ENCODE data around the gene SMIM36. TPM values are rescaled to one million over a fixed set of nuclear protein-coding genes. Genes with fewer than 3 reads are reported as not detected.
"Not testable (repeated sequence)": the region's sequence is repeated elsewhere in the genome, so short reads cannot be mapped to it uniquely, and the experiment has no call there.

The SMIM36 gene
- under 0.01 TPM for total RNA-seq

DNA sequence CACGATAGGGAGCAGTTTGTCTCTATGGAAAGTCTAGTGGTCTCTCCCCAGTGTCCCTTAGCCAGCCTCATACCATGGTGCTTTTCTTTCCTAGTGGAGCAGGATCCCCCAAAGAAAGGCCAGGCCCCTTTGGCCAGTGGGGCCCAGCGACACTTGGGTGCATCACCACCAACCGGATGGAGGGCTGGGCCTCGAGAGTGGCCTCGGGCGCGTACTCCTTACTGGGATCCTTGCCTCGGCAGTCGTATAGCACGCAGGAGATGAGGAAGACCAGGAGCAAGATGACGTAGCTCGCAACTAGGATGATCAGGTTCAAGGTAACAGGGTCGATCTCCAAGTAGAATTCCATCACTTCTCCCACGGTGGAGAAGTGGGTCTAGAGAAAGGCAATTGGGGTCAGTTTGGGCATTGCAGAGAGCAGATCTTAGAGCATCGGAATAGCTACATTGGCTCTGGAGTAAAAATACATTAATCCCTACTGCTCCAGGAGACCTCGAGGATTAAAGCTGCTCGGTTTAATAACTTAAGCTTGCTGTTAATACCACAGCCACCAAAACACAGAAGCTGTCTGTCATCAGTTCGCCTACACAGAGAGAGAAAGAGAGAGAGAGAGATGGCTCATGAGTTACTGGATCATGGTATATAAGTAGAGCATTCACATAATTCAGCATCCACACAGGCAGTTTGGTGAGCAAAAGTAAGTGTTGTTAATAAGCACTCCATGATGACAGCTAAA lies at the start of gene SMIM36:
TSS of gene SMIM36 (minus strand) at position 467 of the 736 bp plus-strand sequence.
- DNase-seq (ENCODE audit: low read depth in 2 of 3, low spot score in 2 of 3) = no peak

DNA sequence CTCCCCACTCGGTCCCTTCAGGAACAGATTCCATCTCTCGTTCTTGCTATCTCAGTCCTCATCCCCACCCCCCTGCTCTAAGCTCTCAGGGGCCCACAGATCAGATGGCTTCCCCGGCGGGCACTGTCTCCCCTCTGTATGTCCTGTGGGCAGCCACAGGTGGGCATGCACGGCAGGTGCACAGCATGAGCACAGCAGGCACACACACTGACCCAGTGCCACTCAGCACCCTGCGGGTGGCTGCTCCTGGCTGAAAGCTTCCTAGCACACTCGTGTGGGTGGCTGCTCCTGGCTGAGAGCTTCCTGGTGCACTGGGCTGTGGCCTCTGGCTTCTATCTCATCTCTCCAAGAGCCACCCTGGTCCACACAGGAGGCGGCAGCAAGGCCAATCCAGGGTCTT lies 44.5 kb upstream of the SMIM36 start:
- DNase-seq (ENCODE audit: low read depth in 2 of 3, low spot score in 2 of 3) = no peak

DNA sequence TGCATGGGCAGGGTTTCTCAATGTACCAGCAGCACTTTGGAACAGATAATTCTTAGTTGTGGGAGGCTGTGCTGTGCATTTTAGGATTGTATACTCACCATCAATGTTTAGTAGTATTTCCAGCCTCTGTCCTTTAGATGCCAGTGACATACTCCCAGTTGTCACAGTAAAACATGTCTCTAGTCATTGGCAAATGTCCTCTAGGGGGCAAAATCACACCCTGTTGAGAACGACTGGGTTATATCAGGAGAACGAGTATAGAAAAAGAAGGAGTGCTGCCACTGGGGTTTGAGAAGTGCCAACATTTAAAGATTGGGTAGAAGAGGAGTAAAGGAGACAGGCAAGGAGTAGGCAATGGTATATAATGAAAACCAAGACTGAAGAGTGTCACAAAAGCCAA lies 37.9 kb upstream of the SMIM36 start:
- DNase-seq (ENCODE audit: low read depth in 2 of 3, low spot score in 2 of 3) = no peak

DNA sequence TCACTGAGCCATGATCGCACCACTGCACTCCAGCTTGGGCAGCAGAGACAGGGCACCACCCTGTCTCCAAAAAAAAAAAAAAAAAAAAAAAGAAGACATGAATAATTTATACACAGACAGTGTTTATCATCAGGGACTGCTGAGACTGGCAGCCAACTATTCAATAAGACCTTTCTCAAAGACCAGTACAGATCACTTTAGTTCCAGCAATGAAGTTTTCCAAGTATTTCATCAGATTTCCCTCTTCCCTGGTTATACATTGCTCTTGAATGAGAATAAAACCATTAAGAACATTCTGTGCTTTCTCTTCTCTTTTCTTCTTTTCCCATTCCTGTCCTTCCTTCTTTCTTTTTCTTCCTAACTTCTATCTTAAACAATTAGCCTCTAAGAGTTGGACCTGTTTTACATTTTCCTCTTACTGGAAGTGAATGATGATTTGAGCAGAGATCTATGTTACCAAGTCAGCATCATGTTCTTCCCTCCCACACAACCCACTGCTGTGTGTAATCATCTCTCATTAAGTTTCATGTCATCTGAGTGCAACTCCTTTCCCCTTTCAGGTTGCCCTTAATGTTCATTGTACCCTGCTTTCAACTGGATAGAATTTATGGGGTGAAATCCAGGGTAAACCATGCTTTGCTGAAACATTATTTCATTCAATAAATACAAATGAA lies 35.9 kb upstream of the SMIM36 start:
- no peak for DNase-seq (ENCODE audit: low read depth in 2 of 3, low spot score in 2 of 3)

DNA sequence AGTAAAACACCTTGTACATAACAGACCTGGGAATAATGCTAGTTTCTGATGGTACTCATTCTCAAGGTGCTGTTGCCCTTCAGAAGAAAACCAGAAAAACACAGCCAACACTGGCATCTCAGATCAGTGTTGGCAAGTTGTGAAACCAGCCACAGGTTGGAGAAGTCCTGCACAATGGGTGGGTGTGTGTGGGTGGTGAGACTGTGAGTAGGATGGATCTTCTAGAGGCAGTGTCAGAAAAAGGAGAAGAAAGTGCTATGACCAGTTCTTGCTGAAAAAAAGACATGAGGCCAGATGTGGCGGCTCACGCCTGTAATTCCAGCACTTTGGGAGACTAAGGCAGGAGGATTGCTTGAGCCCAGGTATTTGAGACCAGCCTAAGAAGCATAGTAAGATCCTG lies 35.2 kb upstream of the SMIM36 start:
- no peak for DNase-seq (ENCODE audit: low read depth in 2 of 3, low spot score in 2 of 3)

DNA sequence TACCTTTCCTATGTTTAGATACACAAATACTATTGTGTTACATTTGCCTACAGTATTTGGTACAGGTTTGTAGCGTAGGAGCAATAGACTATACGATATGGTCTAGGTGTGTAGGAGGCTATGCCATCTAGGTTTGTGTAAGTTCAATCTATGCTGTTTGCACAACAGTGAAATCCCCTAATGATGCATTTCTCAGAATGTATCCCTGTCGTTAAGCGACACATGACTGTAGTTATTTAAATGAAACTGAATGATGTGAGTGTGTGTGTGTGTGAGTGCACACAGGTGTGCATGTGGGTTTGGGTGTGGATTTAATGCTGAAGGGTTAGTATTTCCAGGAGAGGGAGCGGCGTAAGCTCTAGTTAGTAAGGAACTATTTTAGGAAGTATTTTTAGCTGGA lies 34.6 kb upstream of the SMIM36 start:
- DNase-seq (ENCODE audit: low read depth in 2 of 3, low spot score in 2 of 3) = no peak

DNA sequence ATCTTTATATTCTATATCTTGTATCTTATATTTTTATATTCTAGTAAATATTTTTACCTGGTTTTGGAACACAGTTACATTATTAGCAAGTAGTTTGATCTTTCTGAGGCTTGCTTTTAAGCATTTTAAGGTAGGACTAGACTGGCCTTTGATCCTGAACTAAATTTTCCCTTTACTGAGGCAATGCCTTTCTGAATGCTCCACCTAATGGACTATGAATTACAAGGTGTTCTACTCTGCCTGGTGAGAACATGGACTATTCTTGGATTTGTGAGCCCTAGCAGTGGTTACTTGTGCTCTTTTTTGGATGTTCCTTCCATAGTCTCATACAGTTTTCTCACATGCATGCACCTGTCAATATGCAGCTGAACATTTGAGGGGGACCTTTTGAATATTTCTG lies 32.5 kb upstream of the SMIM36 start:
- DNase-seq (ENCODE audit: low read depth in 2 of 3, low spot score in 2 of 3) = no peak

DNA sequence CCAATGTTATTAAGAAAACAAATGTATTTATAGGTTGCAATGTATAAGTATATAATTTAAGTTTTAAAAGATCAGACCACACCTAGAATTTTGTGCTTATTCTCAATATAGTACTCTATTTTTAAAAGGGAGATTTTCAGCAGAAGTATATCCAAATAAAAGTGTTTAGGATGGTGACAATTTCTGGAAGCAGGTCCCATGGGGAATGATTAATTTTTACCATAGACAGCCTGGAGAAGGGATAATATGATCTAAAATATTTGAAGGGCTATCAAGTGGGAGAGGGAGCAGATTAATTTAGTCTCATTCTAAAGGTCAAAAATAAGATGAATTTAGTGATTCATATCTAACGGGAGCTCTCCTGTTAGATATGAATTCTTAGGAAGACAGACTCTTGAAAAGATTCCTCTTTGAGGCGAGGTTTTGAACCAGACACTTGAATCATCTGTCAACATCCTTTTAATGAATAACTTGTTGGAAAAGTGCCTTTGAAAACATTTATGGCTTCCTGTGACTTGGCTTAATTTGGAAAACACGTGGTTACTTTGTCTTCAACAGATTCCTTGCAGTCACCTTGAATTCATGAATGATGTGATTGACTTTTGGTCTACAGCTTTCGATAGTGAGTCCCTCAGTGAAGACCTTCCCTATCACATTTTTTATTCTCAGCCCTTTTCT lies 29.3 kb upstream of the SMIM36 start:
- DNase-seq (ENCODE audit: low read depth in 2 of 3, low spot score in 2 of 3) = no peak

DNA sequence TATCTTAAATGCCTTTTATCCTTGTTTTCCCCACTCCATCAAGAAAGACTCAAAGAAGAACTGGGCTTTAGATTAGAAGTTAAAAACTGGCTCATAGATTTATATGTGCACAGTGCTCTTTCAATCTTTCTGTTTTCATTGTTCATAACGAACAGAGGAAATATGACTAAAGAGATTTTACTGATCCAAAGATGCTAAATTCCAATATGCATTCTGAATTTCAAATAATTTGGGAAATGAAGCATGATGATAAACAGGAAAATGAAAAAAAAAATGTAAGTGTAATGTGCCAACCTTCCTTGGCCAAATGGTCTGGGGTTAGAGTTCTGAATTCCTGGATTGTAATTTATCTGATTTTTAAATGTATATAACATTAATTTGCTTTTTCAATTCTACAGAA lies 25.0 kb upstream of the SMIM36 start:
- no peak for DNase-seq (ENCODE audit: low read depth in 2 of 3, low spot score in 2 of 3)

DNA sequence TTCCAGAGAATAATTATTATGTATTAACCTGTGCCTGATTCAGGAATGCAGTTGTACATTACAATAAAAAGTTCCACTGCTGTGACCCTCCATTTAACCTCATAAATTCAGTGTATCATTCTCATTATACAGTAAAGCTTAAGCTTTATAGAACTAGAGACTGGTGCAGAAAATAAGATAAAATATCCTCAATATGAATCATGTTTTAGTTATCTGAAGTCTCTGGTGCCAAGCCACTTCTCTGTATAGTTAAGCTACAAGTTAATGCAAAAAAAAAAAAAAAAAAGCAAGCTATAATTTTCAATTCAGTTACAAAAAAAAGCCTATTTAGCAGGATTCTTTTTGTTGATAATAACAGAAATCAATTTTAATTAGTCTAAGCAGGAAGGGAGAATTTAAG lies 22.4 kb upstream of the SMIM36 start:
- DNase-seq (ENCODE audit: low read depth in 2 of 3, low spot score in 2 of 3) = no peak

DNA sequence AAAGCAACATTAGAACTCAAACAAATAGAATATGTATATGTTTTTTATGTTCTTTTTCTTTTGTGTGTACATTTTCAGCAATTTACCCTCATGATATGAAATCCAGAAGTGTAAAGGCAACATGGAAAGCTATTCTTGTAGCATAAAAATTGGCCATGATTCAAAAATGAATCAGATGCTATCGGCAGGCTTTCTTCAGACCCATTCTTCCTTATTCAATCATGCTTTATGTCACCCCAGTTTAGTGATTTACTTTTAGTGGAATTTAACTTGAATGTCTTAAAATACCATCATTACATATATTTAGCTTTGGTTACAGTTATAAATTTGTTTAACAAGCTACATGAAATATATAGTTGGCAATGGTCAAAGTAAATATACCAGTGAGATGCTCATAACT lies 21.4 kb upstream of the SMIM36 start:
- DNase-seq (ENCODE audit: low read depth in 2 of 3, low spot score in 2 of 3) = no peak

DNA sequence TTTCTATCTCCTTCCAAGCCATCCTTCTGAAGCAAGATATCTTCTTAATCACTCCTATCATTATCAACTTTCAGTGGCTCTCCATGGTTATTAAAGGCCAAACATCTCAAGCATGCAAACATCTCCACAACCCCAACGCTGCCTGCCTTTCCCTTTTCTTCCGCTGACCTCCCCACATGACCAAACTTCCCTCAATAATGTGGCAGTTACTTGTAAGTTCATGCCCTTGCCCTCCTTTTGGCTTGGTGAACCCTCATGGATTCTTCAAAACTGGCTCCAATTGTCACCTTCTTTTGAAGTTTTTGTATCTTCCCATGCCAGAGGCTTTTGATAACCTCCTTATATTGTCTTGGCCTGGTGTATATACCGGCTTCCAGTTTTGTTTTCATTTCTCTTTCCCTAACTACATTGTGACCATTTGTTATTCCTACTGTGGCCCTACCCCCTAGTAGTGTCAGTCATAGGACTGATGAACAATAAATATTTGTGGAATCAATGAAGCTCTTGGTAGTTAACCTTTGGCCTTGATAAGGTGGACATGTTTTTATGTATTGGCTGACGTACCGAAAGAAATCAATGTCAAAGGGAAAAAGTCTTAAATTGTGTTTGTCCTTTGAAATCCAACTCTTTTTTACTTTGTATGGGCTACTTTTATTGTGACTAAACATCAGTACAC lies 19.9 kb upstream of the SMIM36 start:
- no peak for DNase-seq (ENCODE audit: low read depth in 2 of 3, low spot score in 2 of 3)

DNA sequence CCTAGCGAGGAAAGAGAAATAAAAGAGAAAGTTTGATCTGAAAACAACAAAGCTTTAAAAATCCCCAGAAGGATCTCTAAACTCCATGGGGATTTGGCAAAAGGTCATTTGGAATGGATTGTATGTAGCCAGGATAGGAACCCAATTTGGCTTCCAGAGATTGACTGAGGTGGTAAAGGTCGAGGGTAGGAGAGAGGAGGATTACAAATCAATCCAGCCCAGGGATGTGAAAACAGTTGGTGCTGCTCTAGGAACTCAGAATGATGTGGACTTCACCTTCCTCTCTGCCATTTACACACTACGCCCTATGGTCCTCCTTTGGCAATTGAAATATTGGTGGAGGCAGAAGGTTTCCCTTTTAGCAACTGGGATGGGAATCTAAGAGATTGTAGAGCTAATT lies 18.8 kb upstream of the SMIM36 start:
- DNase-seq (ENCODE audit: low read depth in 2 of 3, low spot score in 2 of 3) = no peak

DNA sequence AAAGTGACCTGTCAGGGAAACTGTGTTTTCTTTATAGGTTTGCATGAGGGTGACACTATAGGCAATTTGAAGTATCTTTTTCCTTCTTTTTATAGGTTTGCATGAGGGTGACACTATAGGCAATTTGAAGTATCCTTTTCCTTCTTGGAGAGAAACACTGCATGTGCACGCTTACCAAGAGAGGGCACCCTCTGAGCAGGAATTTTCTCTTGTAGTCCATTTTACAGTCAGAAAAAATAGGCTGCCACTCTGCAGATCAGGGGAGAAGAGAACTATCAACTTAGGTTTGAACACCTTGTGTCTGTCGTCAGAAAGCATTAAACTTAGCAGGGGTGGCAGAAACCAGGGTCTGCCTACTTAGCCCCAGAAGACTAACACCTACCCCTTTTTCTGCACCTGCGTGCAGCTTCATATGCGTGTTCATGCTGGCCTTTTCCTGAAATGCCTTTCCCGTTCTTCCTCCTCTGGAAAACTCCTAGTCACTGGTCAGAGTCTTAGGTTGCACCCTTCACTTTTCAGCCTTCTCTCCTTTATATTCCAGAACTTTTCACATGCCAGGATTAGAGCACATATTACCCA lies 16.4 kb upstream of the SMIM36 start:
- DNase-seq (ENCODE audit: low read depth in 2 of 3, low spot score in 2 of 3) = peak in 2 of 3 donors; percentile 31 to 65

DNA sequence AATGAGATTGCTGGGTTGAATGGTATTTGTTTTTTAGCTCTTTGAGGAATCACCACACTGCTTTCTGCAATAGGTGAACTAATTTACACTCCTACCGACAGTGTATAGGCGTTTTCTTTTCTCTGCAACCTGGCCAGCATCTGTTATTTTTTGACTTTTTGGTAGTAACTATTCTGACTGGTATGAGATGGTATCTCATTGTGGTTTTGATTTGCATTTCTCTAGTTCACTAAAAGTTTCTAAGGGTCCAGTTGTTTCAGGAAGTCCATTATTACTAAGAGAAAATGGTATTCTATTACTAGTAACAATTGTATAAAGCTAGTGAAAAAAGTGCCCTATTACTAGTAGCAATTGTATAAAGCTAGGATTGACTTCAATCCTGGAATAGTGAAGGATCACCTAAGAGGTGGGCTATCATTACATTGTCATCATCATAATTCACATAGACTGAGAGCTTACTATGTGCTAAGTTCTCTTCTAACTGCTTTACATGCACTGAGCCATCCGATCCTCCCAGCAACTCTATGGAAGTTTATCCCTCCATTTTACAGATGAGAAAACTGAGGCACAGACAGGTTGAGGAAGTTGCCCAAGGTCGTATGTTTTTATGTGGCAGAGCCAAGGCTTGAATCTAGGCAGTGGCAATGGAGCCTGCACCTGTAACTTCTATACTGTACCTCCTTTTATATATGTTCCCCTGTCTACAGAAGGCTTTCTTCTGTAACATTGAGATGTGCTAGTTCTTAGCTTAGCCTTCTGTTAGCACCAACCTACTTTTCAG lies 13.4 kb upstream of the SMIM36 start:
- DNase-seq (ENCODE audit: low read depth in 2 of 3, low spot score in 2 of 3) = no peak

DNA sequence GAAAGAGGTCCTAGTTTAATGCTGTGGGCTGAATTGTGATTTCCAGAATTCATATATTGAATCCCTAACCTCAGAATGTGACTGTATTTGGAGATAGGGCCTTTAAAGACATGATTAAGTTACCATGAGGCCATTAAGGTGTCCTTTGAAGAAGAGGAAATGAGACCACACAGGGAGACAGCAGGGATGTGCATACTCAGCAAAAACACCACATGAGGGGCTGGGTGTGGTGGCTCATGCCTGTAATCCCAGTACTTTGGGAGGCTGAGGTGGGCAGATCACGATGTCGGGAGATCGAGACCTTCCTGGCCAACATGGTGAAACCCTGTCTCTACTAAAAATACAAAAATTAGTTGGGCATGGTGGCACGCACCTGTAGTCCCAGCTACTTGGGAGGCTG lies 11.8 kb upstream of the SMIM36 start:
- DNase-seq (ENCODE audit: low read depth in 2 of 3, low spot score in 2 of 3) = not testable (repeated sequence)

DNA sequence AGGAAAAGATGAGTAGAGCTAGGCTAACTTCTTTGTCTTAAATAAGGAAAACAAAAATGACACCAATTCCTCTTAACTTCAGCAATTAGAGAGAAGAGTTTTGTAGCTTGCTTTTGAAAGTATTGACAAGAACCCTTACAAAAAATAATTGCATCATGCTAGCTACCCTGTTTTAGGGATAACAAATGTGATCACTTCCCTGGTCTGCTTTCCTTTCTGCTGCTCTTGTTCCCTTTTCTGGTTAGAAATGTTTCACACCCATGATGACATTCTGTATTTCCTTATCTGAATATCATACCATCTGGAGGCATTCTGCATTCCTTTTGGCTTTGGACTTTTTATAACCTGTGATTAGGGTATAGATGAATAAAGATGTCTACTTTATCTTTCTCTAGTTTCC lies 9.9 kb upstream of the SMIM36 start:
- DNase-seq (ENCODE audit: low read depth in 2 of 3, low spot score in 2 of 3) = peak in 1 of 3 donors; percentile 28

DNA sequence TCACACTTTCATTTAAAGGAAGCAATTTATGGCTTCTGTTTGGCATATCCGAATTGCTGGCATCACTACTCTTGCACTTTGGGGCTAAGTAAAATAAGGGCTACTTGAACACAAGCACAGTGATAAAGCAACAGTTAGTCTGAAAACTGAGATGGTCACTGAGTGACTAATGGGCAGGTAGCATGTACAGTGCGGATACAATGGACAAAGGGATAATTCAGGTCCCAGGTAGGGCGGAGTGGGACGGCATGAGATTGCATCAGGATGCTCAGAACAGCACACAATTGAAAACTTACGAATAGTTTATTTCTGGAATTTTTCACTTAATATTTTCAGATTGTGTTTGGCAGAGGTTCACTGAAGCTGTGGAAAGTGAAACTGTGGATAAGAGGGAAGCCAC lies 9.2 kb upstream of the SMIM36 start:
- no peak for DNase-seq (ENCODE audit: low read depth in 2 of 3, low spot score in 2 of 3)

DNA sequence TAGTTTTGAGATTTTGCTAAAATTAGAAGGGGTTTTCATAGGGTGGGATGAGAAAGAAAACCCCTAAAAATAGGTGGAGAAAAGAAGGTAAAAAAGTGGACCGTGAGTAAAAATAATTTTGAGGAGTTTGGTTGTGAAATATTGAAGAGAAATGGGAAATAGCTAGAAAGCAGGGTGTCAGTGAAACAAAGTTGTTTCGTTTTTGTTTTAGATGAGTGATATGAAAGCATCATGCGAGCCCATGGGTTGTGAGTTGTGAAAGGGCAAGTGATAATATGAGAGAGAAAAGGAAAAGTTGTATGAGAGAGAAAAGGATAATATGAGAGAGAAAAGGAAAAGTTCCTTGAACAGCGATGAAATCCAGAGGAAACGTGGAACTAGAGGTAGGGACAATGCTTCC lies 7.3 kb upstream of the SMIM36 start:
- no peak for DNase-seq (ENCODE audit: low read depth in 2 of 3, low spot score in 2 of 3)

DNA sequence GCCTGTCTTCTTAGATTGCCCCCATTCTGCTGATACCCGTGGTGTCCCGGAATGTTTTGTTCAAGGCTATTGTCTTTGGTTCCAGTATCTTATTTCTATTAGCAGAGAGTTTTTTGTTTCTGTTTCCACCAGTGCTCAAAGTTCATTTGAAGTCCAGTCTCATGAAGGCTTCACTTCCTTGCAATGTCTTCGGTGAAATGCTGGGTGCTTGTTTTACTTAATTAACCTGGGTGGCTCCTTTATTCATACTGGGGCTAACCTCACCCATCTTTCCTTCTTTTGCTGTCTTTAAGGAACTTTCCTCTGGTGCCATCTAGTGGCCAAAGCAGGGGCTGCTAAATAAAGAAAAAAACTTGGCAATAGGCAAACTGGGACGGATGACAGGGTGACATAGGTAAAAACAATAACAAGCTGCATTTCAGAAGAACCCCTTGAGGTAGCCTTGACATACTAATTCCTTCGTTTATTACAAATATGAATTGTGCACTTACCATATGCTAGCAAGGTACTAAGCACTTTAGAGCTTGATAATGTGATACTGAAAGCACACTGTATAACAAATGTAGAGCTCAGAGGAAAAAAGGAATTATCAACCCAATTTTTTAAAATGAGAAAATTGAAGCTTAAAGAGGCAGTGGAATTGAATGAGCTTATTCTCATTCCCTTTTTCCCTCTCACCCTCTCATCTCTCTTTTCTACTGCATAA lies 2.8 kb upstream of the SMIM36 start:
- peak; percentile 34 to 87 (median 69) for DNase-seq (ENCODE audit: low read depth in 2 of 3, low spot score in 2 of 3)

Data from hematopoietic multipotent progenitor cell (in vitro differentiated cells).